GM21381 (cell line): Measurements from ENCODE around the gene CDC26.
"Not testable (repeated sequence)": the region's sequence is repeated elsewhere in the genome, so short reads cannot be mapped to it uniquely, and the experiment has no call there.

ENCODE experiments used
- ATAC-seq: cut with Tn5 transposase; IDR thresholded peaks from one replicate; pipeline ENCODE4 v1.9.1; 2021; ENCODE audit warnings: mild to moderate bottlenecking, moderate library complexity; ENCODE audit not compliant: unreplicated experiment

Gene CDC26

GRCh38 chr9:113296247-113296646 lies 20.9 kb upstream of the CDC26 start:
- ATAC-seq: not testable (repeated sequence)

DNA sequence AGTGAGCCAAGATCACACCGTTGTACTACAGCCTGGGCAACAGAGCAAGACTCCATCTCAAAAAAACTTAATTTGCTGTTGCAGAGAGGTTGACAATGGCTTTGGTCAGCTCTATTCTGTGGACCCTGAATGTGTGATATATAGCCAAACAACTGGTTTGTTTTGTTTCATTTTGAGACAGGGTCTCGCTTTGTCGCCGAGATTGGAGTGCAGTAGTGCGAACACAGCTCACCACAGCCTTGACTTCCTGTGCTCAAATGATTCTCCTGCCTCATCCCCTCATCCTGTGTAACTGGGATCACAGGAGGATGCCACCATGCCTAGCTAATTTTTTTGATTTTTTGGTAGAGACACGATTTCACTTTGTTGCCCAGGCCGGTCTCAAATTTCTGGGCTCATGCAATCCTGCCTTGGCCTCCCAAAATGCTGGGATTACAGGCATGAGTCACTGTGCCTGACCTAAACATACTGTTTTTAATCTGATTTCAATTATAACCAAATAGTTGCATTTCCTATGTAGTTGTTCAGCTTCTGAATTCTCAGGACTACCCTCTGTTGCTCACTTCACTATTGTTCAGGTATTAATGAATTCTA lies 18.0 kb upstream of the CDC26 start:
- no peak for ATAC-seq

DNA sequence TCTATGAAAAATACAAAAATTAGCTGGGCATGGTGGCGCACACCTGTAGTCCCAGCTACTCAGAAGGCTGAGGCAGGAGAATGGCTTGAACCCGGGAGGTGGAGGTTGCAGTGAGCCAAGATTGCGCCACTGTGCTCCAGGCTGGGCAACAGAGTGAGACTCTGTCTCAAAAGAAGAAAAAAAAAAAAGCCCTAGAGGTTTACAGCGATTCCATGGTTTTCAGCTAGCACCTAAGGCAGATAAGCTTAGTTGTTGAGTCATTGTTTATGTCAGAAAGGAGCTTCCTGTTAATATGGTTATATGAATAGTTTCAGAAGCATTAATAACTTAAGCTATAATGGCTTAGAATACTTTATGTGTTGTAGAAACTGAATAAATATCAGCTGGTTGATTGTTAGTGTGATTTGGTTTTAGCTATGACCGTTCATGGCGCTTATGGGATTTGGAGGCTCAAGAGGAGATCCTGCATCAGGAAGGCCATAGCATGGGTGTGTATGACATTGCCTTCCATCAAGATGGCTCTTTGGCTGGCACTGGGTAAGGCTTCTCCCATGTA lies 14.8 kb upstream of the CDC26 start:
- no peak for ATAC-seq

GRCh38 chr9:113289091-113289490 lies 13.7 kb upstream of the CDC26 start:
- no peak for ATAC-seq

DNA sequence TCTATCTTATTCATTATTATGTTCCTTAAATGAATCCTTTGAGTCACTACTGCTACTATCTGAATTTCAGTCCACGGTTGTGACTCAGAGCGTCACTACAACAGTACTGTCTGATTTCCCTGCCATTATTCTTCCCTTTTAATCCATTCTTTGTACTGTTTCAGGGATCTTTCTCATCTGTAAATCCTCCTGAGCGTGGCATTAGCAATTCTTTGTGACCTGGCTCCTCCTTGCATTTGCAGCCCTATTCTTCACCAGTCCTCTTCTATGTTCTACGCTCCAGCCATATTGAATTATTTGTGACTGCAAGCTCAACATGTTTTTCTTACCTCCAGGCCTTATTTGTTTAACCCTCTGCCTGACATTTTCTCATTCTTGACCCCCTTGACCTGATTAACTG lies 6.0 kb upstream of the CDC26 start:
- no peak for ATAC-seq

DNA sequence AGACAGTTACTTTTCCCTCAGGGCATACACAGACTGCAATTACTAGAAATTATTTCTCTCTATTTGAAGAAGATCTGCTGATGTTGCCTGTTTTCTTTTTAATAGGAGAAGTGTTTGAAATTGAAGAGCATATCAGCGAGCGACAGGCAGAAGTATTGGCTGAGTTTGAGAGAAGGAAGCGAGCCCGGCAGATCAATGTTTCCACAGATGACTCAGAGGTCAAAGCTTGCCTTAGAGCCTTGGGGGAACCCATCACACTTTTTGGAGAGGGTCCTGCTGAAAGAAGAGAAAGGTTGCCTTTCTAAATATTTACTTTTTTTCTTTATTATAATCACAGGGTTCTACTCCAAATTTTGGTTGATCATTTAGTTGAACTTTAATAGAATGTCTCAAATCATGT lies 3.5 kb upstream of the CDC26 start:
- ATAC-seq: no peak

DNA sequence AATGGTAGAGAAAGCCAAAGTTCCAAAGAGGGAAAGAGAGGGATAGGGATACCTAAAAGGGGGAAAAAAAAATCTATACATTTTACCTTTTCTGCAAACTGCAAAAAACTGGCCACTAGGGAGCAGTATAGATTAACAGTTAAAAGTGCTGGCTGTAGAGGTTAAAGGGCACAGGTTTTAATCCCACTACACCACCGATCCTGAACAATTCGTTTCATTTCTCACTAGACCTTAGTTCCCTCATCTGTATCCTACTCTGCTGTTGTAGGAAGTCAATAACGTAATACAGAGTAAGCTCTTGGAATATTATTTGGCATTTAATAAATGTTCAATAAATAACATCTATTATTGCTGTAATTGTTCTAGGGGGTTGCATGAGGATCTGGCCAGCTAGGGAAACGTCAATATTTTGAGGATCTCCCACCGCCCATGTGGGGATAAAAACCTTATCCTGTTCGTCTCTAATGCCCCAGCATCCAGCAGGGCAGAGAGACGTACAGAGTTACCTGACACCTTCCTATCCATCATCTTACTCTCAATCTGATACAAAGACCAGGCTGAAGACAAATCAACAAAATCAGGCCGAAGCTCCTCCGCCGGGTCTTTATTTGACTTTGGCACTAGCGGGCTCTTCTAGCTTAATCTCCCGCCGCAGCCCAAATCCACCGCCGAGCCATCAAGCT lies 757 bp downstream of the CDC26 start:
- ATAC-seq: peak; percentile 10

- ATAC-seq: no peak
These were observed 5.5 kb downstream of the CDC26 start for GRCh38 chr9:113269871-113270270.

GRCh38 chr9:113269355-113269754 lies 6.0 kb downstream of the CDC26 start:
- no peak for ATAC-seq

GRCh38 chr9:113267911-113268566 lies 7.3 kb downstream of the CDC26 start:
- no peak for ATAC-seq

DNA sequence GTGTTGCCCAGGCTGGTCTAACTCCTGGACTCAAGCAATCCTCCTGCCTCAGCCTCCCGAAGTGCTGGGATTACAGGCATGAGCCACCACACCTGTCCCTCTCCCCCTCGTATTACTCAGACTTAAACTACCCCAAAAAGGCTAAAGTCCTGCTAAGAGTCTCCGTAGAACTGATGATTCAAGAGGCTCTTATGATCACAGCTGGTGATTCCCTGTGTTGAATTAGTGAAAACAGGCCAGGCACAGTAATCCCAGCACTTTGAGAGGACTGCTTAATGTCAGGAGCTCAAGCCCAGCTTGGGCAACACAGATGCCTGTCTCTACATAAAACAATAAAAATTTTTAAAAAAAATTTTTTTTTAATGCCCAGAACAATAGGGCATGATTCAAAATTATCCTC lies 9.2 kb downstream of the CDC26 start:
- ATAC-seq: no peak

DNA sequence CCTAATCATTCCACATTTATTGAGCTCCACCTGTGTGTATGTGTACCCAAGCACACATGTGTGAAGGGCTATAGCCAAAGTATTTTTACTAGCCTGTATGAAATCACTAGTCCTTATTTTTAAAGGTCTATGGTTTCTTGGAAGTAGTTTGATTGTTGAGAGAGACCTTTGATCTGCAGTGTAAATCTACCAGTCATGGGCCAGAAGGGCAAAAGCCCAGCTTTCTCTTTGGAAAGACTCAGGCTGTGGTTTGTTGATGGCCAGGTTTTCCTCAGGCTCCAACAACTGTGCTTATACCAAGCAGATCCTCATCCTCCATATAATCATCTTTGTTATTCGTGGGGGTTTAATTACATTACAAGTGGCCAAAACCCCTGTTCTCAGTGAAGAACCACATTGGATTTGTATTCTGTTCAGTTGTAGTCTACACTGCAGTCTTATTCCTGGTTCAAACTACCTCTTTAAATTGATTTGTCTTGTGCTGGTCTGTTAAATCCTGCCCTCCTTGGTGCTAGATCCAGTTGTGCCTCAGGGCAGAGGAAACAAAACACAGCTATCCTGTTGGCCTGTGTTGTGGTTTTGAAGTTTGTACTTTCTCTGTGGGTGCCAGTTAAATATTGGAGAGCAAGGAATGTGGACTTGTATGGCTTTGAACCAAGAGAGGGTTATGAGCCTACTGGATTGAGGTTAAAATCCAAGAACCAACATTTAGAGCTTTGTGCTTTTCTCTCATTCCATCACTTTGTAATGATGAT lies 13.3 kb downstream of the CDC26 start:
- ATAC-seq: no peak

- no peak for ATAC-seq
These were observed 17.1 kb downstream of the CDC26 start for GRCh38 chr9:113258282-113258681.

- ATAC-seq: no peak
These were observed 17.5 kb downstream of the CDC26 start for GRCh38 chr9:113257863-113258262.

- no peak for ATAC-seq
These were observed 19.9 kb downstream of the CDC26 start for GRCh38 chr9:113255438-113255837.

GRCh38 chr9:113254991-113255390 lies 20.4 kb downstream of the CDC26 start:
- no peak for ATAC-seq

GRCh38 chr9:113250807-113251206 lies 24.6 kb downstream of the CDC26 start:
- no peak for ATAC-seq

DNA sequence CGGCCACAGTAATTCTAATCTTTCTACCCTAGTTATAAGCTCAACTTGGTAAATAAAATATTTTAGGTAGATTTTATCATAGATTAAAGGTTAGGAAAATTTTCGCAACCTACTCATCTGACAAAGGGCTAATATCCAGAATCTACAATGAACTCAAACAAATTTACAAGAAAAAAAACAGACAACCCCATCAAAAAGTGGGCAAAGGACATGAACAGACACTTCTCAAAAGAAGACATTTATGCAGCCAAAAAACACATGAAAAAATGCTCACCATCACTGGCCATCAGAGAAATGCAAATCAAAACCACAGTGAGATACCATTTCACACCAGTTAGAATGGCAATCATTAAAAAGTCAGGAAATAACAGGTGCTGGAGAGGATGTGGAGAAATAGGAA lies 25.7 kb downstream of the CDC26 start:
- ATAC-seq: not testable (repeated sequence)

GRCh38 chr9:113247640-113248039 lies 27.7 kb downstream of the CDC26 start:
- no peak for ATAC-seq

DNA sequence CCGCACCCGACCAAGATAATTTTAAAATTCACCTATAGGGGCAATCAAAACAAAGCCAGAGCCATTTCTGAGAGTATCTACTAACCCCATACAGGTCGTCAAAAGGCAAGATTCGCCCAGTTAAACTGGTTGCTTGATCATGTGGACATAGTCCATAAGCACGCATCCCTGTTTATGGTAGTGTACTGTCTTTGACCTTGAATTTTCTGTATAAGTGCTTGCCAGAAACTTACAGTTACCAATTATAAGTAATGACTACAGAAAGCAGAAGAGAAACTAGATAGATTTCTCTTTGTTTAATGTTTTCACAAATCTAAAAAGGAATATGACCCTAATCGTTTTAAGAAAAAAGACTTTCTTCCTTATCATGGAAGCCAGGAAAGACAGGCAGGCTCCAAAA lies 28.4 kb downstream of the CDC26 start:
- no peak for ATAC-seq

- no peak for ATAC-seq
These were observed 29.5 kb downstream of the CDC26 start for GRCh38 chr9:113245894-113246293.
